Activated CD4-positive, alpha-beta T cell treated with anti-CD3 and anti-CD28 coated beads, Interleukin-2, amount 50 U/mL, for 16 hours (primary cell): ENCODE data around the gene ST6GALNAC4.

Experiments
- DNase-seq: peaks from one replicate; pipeline ENCODE4 v3.0.0-alpha.2; 2020

The ST6GALNAC4 gene

GRCh38 chr9:127928676-127929624, 12.1 kb upstream of the ST6GALNAC4 start:
- DNase-seq, result no peak

GRCh38 chr9:127927988-127928675, 11.3 kb upstream of the ST6GALNAC4 start:
- no peak for DNase-seq

GRCh38 chr9:127927201-127927987, 10.6 kb upstream of the ST6GALNAC4 start:
- DNase-seq, result peak; percentile 63

- DNase-seq, result no peak
Observed at GRCh38 chr9:127926906-127927200, 10.0 kb upstream of the ST6GALNAC4 start.

GRCh38 chr9:127925959-127926905, 9.4 kb upstream of the ST6GALNAC4 start:
- DNase-seq, result no peak

GRCh38 chr9:127924736-127925444, 8.0 kb upstream of the ST6GALNAC4 start:
- no peak for DNase-seq

GRCh38 chr9:127923771-127924170, 6.9 kb upstream of the ST6GALNAC4 start:
- no peak for DNase-seq

GRCh38 chr9:127923046-127923445, 6.2 kb upstream of the ST6GALNAC4 start:
- DNase-seq, result no peak

- peak; percentile 81 for DNase-seq
Observed at GRCh38 chr9:127921557-127922120, 4.8 kb upstream of the ST6GALNAC4 start.

- no peak for DNase-seq
Observed at GRCh38 chr9:127920794-127921193, 4.0 kb upstream of the ST6GALNAC4 start.

GRCh38 chr9:127919253-127919815, 2.5 kb upstream of the ST6GALNAC4 start:
- DNase-seq, result peak; percentile 23

- no peak for DNase-seq
Observed at GRCh38 chr9:127918183-127919107, 1.6 kb upstream of the ST6GALNAC4 start.

- DNase-seq, result no peak
Observed at GRCh38 chr9:127917603-127918002, 762 bp upstream of the ST6GALNAC4 start.

- peak; percentile 10 for DNase-seq
Observed at GRCh38 chr9:127915801-127916719, 781 bp downstream of the ST6GALNAC4 start.

GRCh38 chr9:127915325-127915752, 1.5 kb downstream of the ST6GALNAC4 start:
- no peak for DNase-seq

GRCh38 chr9:127913682-127914081, 3.2 kb downstream of the ST6GALNAC4 start:
- no peak for DNase-seq

- no peak for DNase-seq
Observed at GRCh38 chr9:127912882-127913281, 4.0 kb downstream of the ST6GALNAC4 start.

- no peak for DNase-seq
Observed at GRCh38 chr9:127912296-127912695, 4.5 kb downstream of the ST6GALNAC4 start.
